T-helper 1 cell (primary cell): Measurements from ENCODE around the gene ULK2.
A peak's percentile ranks its signal among the peaks of the same experiment; 100 is the strongest.
"Not testable (repeated sequence)": the region's sequence is repeated elsewhere in the genome, so short reads cannot be mapped to it uniquely, and the experiment has no call there.

Source experiments
- DNase-seq, 5 donors: peaks; one replicate each; pipeline ENCODE4 v3.0.0-alpha.2; 2012 to 2020

The ULK2 gene

GRCh38 chr17:19860647-19861177, 7.0 kb downstream of the ULK2 start:
- not testable (repeated sequence) for DNase-seq

GRCh38 chr17:19857640-19858039, 10.1 kb downstream of the ULK2 start:
- no peak for DNase-seq

GRCh38 chr17:19833914-19834313, 33.8 kb downstream of the ULK2 start:
- DNase-seq, result no peak

GRCh38 chr17:19830061-19830460, 37.7 kb downstream of the ULK2 start:
- no peak for DNase-seq

GRCh38 chr17:19812407-19812806, 55.3 kb downstream of the ULK2 start:
- no peak for DNase-seq

GRCh38 chr17:19805006-19805405, 62.7 kb downstream of the ULK2 start:
- no peak for DNase-seq

GRCh38 chr17:19800571-19800970, 67.2 kb downstream of the ULK2 start:
- DNase-seq, result no peak

- no peak for DNase-seq
These were observed 67.9 kb downstream of the ULK2 start for GRCh38 chr17:19799796-19800195.

- no peak for DNase-seq
These were observed 71.3 kb downstream of the ULK2 start for GRCh38 chr17:19796457-19796856.

GRCh38 chr17:19791918-19792550, 75.7 kb downstream of the ULK2 start:
- no peak for DNase-seq

- no peak for DNase-seq
These were observed 79.9 kb downstream of the ULK2 start for GRCh38 chr17:19787733-19788357.

GRCh38 chr17:19785854-19786253, 81.9 kb downstream of the ULK2 start:
- DNase-seq, result no peak

- DNase-seq, result no peak
These were observed 86.0 kb downstream of the ULK2 start for GRCh38 chr17:19781488-19782458.

- no peak for DNase-seq
These were observed 86.9 kb downstream of the ULK2 start for GRCh38 chr17:19780846-19781245.

- DNase-seq, result no peak
These were observed 94.2 kb downstream of the ULK2 start for GRCh38 chr17:19773534-19773933.

- DNase-seq, result peak in 2 of 5 donors; percentile 34 to 61
These were observed 95.6 kb downstream of the ULK2 start for GRCh38 chr17:19771971-19772630.

GRCh38 chr17:19770985-19771735, 96.6 kb downstream of the ULK2 start:
- DNase-seq, result no peak

GRCh38 chr17:19769946-19770652, 97.6 kb downstream of the ULK2 start:
- no peak for DNase-seq

- DNase-seq, result peak in 1 of 5 donors; percentile 46
These were observed 99.5 kb downstream of the ULK2 start for GRCh38 chr17:19768046-19768782.
